Epidermal melanocyte (primary cell): ENCODE data around the gene LRRC75B.

Experiments used
- DNase-seq: peaks from one replicate; pipeline ENCODE4 v3.0.0; 2011; ENCODE audit warnings: low spot score; ENCODE audit not compliant: insufficient read length

Gene LRRC75B

DNA sequence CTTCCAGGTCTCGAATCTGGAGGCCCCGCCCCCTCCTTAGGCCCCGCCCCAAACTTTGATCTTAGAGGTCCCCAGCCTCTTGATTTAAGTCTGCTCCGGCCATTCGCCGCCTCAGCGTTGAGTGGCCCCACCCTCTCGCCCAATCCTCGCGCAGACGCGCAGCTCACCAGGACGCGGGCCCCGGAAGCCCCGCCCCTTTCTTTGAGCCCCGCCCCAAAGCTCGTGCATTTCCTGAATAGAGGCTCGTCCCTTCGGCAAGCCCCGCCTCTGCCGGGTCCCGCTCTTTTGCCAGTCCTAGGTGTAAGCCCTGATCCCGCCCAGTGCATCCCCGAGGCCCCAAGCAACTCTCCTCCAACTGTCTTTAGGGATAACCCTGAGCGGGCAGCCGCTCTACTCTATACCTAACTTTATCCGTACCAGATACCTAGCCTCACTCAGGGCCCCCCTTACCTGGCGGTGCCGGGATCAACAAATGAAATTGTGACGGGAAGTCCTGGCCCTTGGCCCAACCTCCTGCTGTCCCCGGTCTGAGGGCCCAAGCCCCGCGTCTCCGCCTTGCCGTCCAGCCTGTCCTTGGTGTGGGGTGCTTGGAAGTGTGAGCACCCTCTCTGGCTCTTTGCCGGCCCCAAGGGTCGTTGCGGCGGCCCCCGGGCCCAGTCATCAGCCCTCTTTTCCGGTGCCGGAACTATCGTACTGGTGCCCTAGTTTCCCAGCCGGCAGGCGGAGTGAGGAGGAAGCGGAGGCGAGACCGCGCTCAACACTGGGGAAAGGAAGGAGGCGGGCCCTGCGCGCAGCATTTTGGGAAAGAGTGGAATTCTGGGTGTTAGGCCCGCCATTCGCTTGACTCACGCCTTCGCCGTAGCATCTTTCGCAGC is 37.5 kb downstream of the LRRC75B start, which contains the start of gene SNRPD3:
TSS of gene SNRPD3 (plus strand) at position 835 of the 875 bp plus-strand sequence. CDS start 1,676 bp downstream, outside the sequence.
- DNase-seq, result peak; percentile 94

DNA sequence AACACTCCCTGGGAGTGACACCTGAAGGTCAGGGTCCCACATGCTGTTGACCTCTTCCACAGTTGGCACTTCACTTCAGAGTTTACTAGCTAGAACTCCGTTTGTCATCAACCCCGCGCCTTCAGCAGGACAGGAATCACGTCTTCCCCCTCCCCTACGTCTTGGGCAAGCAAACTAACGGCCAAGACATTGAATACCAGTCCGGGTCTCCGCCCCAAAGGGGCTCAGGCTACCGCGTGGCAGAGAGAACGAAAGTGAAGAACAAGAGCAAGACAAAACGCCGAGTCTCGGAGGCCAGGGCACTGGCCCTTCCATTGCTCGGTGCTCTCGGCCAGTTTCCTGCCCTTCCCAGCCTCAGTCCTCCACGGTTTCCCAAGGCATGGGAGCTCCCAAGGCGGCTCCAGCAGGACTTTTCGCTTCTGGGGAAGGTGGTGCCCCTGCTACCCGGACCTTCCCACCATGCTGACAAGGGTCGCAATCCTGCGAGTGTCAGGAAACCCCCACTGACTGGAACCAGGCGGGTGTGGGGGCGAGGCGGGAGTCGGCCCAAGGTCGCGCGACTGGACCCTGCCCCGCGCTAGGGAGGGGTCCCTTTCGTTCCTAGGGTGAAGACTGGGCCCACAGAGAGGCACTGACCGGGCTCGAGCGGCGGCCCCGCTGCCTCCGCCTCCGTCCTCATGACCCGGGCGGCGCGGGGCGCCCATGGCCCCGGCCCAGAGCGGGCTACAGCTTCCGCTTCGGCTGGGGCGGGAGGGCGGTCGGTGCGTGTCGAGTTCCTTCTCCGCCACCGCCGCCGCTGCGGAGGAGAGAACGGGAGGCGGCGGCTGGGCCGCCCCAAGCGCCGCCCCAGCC is 38.3 kb downstream of the LRRC75B start, which contains the start of gene GUCD1:
TSS of gene GUCD1 (minus strand) at position 826 of the 852 bp plus-strand sequence. CDS start at position 679, 147 bp downstream.
- no peak for DNase-seq

DNA sequence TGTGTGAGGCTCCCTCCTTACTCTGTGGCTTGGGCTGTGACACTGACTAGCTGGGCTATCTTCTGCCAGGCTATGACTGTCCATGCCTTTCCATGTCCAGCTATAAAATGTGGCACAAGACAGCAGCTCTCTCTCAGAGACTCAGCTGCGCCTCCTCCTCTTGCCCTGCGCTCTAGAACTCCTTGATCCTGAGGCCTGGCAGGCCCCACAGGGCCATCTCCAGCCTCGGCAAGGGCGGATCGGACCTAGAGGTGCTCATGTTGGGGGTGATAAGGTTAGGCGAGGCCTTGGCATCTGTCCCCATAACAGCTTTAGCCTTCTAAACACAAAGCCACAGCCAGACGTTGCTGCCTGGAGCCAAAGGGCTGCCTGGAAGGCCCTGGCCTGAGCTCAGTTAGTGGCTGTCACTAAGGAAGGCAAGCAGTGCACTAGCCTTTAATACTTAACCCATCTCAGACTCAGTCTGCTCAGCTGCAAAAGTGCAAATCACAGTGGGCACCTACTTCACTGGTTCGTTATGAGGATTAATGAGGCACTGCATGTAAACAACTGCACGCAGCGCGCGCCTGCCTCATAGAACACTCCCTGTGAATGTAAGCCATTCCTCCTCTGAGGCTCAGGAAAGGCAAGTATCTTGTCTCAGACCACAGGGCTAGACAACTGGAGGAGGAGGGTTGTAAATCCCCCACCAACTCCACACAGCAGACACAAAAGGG is 39.1 kb downstream of the LRRC75B start:
- DNase-seq, result no peak

DNA sequence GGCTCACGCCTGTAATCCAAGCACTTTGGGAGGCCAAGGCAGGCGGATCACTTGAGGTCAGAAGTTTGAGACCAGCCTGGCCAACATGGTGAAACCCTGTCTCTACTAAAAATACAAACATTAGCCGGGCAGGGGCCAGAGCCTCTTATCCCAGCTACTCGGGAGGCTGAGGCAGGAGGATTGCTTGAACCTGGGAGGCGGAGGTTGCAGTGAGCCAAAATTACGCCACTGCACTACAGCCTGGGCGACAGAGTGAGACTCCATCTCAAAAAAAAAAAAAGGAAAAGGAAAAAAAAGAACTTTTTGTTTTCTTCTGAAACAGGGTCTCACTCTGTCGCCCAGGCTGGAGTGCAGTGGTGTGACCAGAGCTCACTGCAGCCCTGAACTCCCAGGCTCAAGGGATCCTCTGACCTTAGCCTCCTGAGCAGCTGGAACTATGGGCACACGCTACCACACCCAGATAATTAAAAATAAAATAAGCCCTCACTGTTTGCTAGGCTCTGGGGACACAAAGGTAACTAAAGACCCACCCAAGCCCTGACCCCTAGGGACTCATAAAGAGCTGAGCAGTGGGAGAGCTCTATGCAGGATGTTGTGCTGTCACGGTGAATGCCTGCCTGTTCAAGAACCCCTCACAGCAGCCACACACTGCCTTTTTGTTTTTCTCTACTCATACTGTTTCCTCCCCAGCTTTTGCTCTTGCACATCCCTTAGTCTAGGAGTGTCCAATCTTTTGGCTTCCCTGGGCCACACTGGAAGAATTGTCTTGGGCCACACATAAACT is 40.2 kb downstream of the LRRC75B start:
- DNase-seq, result peak; percentile 41

DNA sequence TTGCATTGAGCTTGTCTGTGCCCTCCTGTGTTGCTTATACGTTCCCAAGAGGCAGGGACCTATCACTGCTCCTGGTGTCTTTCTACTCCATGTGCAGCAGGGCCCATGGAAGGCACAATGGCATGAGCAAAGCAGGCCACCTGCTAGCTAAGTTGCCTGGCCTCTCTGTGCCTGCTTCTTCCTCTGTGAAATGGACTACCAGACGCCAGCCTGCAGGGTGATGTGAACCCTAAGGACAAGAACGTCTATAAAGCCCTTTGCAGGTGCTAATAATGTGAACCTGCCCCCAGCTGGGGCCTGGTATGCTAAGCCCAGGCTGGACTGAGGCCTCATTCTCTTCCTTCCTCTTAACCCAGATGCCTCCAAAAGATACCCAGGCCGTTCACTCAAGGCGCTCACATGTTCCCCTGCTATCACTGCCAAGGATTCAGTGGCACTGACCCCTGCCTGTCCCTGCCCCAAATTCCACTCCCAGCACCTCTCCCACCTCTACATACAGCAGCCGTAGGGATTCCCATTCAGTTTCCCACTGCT is 41.9 kb downstream of the LRRC75B start:
- no peak for DNase-seq

DNA sequence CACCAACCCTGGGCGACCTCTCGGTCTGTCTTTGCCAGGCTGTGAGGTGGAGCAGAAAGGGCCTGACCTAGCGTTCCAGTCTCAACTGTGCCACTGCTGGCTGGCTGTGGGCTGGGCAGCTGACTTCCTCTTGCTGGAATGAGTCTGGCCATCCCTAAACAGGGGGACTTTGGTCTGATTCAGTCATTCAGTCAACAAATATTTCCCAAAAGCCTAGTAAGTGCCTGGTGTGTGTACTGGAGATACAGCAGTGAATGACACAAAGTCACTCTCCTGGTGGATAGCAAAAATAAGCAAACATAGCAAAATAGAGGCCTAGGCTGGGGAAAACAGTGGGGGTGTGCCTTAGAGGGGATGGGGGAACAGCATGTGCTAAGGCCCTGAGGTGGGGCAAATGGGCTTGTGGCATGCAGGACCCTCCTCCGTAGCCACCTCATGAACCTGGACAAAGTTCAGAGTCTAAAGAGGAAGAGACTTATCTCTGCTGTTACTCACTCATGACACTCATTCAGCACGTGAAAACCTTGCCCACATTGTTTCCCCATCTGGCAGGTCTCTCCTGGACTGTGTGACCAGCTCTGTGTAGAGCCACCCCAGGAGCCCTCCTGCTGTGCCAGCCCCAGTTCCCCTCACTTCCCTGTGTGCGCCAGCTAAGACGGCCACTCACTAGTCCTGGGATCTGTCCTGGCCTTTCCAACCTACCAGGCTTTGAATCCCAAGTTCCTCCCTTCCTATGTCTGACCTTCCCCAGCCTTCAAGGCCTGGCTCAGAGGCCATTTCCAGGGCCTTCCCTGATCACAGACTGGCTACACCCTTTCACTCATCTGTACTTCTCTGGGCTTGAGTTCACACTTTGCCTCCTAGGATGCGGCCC is 42.6 kb downstream of the LRRC75B start:
- DNase-seq, result no peak

DNA sequence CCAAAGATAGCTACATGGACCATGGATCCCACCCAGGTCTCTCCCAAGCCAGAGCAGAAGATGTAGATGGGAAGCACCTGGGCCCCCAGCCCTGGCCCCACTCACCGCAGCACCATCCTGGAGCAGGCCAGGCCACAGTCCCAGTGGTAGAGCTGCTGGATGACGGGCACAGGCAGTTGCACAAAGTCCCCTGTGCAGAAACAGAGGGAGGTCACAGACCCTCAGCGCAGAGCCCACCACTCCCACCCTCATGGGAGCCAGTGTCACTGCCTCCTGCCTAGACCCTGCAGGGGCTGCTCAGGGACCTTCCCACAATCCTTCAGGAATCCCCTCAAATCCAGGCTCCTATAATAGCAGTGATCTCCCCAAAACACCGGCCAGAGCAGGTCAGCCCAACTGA is 44.1 kb downstream of the LRRC75B start:
- DNase-seq, result no peak

DNA sequence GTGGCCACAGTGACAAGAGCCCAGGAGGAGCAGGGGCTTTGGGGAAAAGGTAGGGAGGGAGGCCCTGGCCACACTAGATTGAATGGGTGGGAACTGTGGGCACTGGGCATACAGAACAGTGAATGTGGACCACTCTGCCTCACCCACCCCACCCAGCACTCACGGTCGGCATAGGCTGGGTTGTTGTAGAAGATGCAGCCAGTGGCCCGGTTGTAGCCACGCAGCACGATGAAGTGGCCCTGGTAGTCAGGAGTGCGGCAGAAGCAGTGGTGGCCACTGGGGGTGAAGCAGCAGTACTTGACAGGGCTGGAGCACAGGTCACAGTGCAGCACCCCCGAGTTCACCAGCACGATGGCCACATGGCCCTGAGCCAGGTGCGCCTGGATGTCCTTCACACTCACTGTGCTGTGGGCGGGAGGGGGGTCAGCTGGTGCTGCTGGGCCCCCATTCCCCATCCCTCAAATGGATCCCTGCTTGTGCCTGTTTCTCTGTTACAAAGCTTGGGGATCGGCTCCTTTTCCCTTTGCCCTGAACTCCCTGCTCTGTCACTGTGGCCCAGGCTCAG is 49.1 kb downstream of the LRRC75B start:
- no peak for DNase-seq

DNA sequence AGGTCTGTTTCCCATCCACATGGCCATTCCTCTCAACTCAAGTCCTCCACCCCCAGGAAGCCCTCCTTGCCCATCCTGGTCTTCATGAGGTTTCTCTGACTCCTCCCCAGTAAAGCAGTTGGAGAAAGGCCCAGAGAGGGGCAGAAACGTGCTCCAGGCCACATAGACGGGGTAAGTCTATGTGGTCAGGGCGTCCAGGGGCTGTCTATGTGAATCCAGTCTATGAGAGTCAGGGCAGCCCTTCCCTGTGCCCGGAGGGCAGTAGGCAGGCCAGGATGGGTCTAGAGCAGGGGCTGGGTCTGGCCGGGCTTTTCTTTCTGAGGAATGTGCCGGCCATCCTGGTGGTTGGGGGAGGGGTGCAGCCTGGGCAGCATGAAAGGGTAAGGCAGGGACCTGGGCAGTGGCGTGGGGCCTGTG is 49.7 kb downstream of the LRRC75B start:
- no peak for DNase-seq

DNA sequence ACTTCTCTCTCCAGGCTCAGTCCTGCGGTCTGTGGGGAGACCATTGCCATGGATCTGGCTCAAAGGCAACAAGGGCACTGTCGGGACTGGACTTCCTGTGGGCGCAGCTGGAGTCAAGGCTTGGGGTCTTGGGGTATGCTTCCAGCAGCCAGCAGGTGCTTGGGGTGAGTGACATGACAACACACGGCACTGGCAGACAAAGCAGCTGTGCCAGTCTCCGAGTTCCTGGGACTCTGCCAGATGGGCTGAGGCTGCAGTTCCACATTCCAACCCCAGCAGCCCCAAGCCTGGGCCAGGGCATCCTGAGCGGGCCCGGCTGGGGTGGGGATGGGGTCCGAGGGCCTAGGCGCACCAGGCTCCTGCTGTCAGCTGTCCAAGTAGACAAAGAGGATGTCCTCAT is 50.2 kb downstream of the LRRC75B start:
- no peak for DNase-seq

DNA sequence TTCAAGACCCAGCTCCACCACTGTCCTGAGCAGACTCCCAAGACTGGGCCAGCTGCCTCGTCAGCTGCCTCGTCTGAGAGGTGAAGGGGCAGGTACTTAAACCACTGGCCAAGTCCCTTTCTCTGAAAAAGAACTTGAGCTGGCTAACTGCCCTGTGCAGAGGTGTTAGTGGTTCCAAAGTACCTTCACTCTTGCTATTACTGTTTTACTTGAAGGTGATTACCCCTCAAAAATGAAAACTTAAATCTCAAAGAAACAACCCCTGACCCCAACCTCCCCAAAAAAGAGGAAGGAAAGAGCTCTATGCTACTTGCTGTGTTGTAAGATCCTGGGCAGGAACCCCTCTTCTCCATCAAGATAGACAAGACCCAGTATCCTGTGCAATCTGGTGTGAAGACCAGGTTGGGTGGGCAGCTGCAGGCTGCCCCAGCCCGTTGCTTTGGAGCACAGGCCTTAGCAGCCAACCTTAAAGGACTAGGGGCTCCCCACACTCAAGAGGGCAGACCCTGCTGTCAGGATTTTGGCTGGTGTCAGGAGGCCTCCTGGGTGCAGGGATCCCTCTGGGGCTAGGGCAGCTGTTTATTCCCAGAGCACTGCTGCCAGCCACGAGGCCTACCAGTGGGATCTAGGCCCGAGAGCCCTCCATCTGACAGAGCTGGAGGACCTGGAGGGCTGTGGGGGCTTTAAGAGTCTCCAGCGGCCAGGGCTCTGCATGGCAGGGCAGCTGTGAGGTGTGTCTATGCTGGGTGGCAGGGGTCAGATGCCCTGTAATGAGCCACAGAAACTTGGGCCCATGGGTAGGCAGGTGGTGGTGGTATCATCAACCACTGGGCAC is 51.0 kb downstream of the LRRC75B start:
- no peak for DNase-seq

DNA sequence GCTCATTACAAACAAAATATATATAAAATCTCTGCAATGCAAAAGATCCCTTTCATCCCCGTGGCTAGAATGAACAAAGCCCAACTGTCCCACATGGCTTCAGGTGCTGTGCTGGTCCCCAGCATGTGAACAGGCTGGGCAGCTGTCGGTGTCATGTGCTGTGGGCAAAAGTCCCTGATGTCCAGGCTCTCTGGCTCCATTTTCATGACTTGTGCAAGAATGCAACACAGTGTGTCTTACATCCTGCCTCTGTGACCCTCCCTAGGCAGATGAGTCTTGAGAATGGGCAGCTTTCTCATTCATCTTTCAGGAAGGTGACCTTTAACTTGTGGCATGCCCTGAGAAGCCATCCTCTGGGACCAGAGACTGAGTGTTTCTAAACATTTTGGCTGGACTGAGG is 52.4 kb downstream of the LRRC75B start:
- DNase-seq, result no peak

DNA sequence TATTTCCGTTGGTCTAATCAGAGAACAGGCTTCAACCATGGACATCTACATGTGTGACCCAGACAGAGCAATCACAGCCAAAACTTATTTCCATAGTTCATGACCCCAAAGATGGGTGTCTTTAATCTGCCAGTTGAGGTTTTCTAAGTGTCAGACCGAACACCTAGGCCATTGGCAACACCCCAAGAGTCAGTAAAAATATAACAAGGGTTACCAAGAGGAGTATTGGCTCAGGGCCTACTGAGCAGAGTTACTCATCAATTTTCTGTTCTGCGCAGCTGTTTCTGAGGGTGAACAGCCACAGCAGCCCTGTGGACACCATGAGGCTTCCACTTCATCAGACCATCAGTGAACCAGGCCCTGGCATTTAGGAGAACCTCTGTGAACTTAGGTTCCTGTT is 56.8 kb downstream of the LRRC75B start:
- no peak for DNase-seq
